Measurements from ENCODE around the gene FLT3. TPM values are rescaled to one million over a fixed set of nuclear protein-coding genes. Genes with fewer than 3 reads are reported as not detected.
"Not testable (repeated sequence)": the region's sequence is repeated elsewhere in the genome, so short reads cannot be mapped to it uniquely, and the experiment has no call there.

FLT3 gene
- total RNA-seq, 4 donors from 2014 or later, result under 0.01 to 0.90 (median 0.24) TPM; not detected in 1

DNA sequence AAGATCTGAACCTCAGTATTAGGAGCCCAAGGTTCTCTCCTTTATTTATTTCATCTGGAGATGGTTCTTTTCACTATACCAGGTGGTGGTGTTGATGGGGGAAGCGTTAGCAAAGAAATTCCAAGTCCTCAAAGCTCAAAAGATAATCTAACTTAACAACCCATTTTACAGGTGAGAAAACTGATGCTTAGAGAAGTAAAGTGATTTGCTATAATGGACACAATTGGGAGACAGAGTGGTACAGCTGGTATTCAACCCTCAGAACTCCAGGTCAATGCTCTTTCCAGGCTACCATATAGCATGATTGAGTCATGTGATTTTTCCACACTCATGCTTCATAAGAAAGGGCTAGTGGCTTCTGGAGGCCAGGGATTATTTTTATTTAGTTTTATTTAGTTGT, 86.9 kb downstream of the FLT3 start:
- no peak overlapping the region for H3K4me3 ChIP-seq
- TF ChIP-seq POLR2A (IDR thresholded peaks at IDR 0.05), result no peak
- TF ChIP-seq, protein P1, sequence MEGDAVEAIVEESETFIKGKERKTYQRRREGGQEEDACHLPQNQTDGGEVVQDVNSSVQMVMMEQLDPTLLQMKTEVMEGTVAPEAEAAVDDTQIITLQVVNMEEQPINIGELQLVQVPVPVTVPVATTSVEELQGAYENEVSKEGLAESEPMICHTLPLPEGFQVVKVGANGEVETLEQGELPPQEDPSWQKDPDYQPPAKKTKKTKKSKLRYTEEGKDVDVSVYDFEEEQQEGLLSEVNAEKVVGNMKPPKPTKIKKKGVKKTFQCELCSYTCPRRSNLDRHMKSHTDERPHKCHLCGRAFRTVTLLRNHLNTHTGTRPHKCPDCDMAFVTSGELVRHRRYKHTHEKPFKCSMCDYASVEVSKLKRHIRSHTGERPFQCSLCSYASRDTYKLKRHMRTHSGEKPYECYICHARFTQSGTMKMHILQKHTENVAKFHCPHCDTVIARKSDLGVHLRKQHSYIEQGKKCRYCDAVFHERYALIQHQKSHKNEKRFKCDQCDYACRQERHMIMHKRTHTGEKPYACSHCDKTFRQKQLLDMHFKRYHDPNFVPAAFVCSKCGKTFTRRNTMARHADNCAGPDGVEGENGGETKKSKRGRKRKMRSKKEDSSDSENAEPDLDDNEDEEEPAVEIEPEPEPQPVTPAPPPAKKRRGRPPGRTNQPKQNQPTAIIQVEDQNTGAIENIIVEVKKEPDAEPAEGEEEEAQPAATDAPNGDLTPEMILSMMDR (IDR thresholded peaks at IDR 0.05), result no peak

DNA sequence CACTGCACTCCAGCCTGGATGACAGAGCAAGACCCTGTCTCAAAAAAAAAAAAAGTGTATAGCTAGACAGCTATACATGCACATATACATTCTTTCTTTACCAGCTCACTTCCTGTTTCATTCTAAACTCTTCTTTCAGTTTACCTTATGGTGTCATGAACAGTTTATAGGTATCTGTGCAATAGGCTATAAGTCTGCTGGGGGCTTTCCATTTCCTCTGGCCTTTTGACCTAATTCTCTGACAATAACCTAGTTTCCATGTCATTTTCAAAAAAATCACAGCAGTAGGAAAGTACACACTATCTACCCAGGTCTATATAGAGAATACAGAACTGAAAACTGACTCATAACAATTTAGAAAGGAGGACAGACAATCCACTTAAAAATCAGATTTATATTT, 87.5 kb downstream of the FLT3 start:
- H3K9me3 ChIP-seq, result no peaks in the 10 kb centered on the region
- H3K27ac ChIP-seq, result no peak overlapping the region
- H3K36me3 ChIP-seq, result no peaks in the 10 kb centered on the region
- intact Hi-C loops (cut with DNase I; ENCODE audit: low total_unique reads), result no loop called here
- H3K4me1 ChIP-seq, result no peaks in the 10 kb centered on the region
- no peak overlapping the region for H3K4me3 ChIP-seq
- TF ChIP-seq, protein P1 (IDR thresholded peaks at IDR 0.05), result no peak
- no peak for TF ChIP-seq POLR2A (IDR thresholded peaks at IDR 0.05)
- H3K27me3 ChIP-seq, result no peaks in the 10 kb centered on the region
- no peak for DNase-seq

More for the DNA sequence above, 86.9 kb downstream of the FLT3 start:
- no peaks in the 10 kb centered on the region for H3K36me3 ChIP-seq
- H3K4me1 ChIP-seq, result no peaks in the 10 kb centered on the region
- no peaks in the 10 kb centered on the region for H3K27me3 ChIP-seq
- intact Hi-C loops (cut with DNase I; ENCODE audit: low total_unique reads), result no loop called here
- no peak overlapping the region for H3K27ac ChIP-seq
- H3K9me3 ChIP-seq, result no peaks in the 10 kb centered on the region
- DNase-seq, result no peak

DNA sequence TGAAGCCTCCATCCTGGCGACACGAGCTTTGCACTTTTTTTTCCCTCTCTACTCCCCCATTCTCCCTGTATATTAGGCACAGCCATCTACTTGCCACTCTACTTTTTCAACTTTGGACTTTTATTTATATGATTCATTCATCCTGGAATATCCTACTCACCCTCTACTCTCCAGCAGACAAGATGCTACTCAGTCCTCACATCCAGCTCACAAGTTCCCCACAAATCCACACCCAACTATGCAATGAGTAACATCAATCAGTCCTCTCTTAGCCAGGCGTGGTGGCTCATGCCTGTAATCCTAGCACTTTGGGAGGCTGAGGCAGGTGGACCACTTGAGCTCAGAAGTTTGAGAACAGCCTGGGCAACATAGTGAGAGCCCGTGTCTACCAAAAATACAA, 88.0 kb downstream of the FLT3 start:
- no peaks in the 10 kb centered on the region for H3K4me1 ChIP-seq

DNA sequence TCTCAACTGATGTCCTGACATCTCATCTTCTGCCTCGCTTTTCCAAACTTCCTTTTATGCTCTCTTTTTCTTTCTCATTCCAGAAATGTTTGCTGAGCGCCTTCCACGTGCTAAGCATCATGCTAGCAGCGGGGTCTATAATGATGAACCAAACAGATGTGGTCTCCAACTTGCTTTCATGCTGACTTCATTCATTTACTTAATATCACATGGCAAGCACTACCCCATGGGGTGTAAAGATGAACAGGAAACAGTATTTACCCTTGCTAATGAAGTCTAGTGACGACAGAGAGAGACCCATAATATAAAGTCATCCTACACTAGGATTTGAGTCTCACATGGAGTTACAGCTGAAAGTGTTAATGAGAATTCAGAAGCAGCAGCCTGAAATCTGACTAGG, 90.3 kb downstream of the FLT3 start:
- H3K27me3 ChIP-seq, result no peaks in the 10 kb centered on the region
- no peaks in the 10 kb centered on the region for H3K4me1 ChIP-seq
- intact Hi-C loops (cut with DNase I; ENCODE audit: low total_unique reads), result no loop called here
- H3K9me3 ChIP-seq, result no peaks in the 10 kb centered on the region
- no peak overlapping the region for H3K4me3 ChIP-seq
- TF ChIP-seq, protein P1 (IDR thresholded peaks at IDR 0.05), result no peak
- TF ChIP-seq POLR2A (IDR thresholded peaks at IDR 0.05), result no peak
- DNase-seq, result no peak
- no peak overlapping the region for H3K27ac ChIP-seq
- no peaks in the 10 kb centered on the region for H3K36me3 ChIP-seq

More for the DNA sequence above, 88.0 kb downstream of the FLT3 start:
- Histone ChIP-seq H3K27me3 (no peaks in the 10 kb centered on the region), H3K36me3 (no peaks in the 10 kb centered on the region), H3K27ac (no peak overlapping the region), H3K4me3 (no peak overlapping the region), H3K9me3 (no peaks in the 10 kb centered on the region)
- TF ChIP-seq POLR2A (IDR thresholded peaks at IDR 0.05), result no peak
- DNase-seq, result no peak
- intact Hi-C loops (cut with DNase I; ENCODE audit: low total_unique reads), result no loop called here

DNA sequence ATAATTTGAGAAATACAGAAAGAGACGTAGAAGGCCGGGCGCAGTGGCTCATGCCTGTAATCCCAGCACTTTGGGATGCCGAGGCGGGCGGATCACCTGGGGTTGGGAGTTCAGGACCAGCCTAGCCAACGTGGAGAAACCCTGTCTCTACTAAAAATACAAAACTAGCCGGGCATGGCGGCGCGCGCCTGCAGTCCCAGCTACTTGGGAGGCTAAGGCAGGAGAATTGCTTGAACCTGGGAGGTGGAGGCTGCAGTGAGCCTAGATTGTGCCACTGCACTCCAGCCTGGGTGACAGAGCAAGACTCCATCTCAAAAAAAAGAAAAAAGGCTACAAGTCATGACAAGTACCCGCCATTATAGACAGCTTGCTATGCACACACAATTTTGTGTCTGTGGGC, 95.4 kb downstream of the FLT3 start:
- H3K36me3 ChIP-seq; intact Hi-C loops (cut with DNase I; ENCODE audit: low total_unique reads); DNase-seq; H3K4me1 ChIP-seq; H3K27ac ChIP-seq; H3K9me3 ChIP-seq; H3K27me3 ChIP-seq; H3K4me3 ChIP-seq: not testable (repeated sequence)

DNA sequence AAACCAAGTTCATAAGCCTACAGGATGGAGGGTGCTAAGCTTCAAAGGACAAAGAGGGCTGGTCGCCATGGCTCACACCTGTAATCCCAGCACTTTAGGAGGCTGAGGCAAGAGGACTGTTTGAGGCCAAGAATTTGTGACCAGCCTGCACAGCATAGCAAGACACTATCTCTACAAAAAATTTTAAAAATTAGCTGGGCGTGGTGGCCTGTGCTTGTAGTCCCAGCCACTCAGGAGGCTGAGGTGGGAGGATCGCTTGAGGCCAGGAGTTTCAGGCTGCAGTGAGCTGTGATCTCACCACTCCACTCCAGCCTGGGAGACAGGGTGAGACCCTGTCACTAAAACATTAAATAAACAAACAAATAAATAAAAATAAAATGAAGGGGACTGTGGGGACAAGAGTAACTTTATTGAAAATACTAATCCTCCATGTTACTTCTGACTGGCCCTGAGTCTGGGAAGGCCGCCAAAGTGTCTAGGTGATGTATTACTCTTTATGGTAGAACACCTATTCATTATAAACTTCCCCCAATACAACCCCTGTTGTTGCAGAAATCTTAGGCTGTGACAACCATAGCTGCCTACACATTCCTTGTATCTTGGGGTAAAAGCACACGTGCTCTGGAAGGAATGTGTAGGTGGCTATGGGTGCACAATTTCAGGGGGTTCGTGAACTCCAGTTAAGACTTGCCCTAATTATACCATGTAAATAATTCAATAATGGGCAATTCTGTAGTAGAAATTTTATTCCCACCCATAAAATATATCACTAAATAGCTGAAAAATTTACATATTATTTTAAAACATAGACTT, 97.3 kb downstream of the FLT3 start:
- H3K4me1 ChIP-seq, result no peaks in the 10 kb centered on the region
- no peak overlapping the region for H3K4me3 ChIP-seq
- no peak for TF ChIP-seq POLR2A (IDR thresholded peaks at IDR 0.05)
- TF ChIP-seq, protein P1 (IDR thresholded peaks at IDR 0.05), result no peak

More for the DNA sequence above, 97.3 kb downstream of the FLT3 start:
- DNase-seq, result no peak
- intact Hi-C loops (cut with DNase I; ENCODE audit: low total_unique reads), result no loop called here
- no peaks in the 10 kb centered on the region for H3K9me3 ChIP-seq
- no peaks in the 10 kb centered on the region for H3K36me3 ChIP-seq
- H3K27ac ChIP-seq, result no peak overlapping the region
- H3K27me3 ChIP-seq, result no peaks in the 10 kb centered on the region
